Keratinocyte (primary cell): ENCODE results near the gene TUBGCP3. TPM values are rescaled to one million over a fixed set of nuclear protein-coding genes. Genes with fewer than 3 reads are reported as not detected.

Experiments used
- DNase-seq: peaks from one replicate; pipeline ENCODE4 v3.0.0-alpha.2; 2011; ENCODE audit warnings: low read depth, missing footprints, low spot score
- FAIRE-seq: peaks from 2 replicates; lab custom pipeline; 2011; peaks lifted over from hg19 to GRCh38; lab: Jason Lieb, UNC
- H2AFZ ChIP-seq: 2 replicates; pipeline ENCODE4 v1.6.0; 2012; ENCODE audit warnings: low read length, control low read depth, inconsistent platforms; ENCODE audit not compliant: control insufficient read depth
- H3K27ac ChIP-seq: 2 replicates; pipeline ENCODE4 v1.5.1; 2011; ENCODE audit warnings: low read length; ENCODE audit not compliant: control insufficient read depth, insufficient read depth
- H3K27me3 ChIP-seq: 3 replicates; pipeline ENCODE4 v1.6.0; 2011; ENCODE audit warnings: low read length; ENCODE audit not compliant: control insufficient read depth, insufficient read depth; ENCODE audit errors: extremely low read depth
- H3K36me3 ChIP-seq, 2 experiments: 2 replicates in 1 of 2; 3 replicates in 1 of 2; pipeline ENCODE4 v1.5.1; 2011; ENCODE audit warnings: low read length in 2 of 2, mild to moderate bottlenecking in 1 of 2; ENCODE audit not compliant: control insufficient read depth in 2 of 2, insufficient read depth in 2 of 2; ENCODE audit errors: extremely low read depth in 1 of 2
- H3K4me1 ChIP-seq: 3 replicates; pipeline ENCODE4 v1.5.1; 2011; ENCODE audit warnings: low read length; ENCODE audit not compliant: control insufficient read depth, insufficient read depth; ENCODE audit errors: extremely low read depth
- H3K4me2 ChIP-seq: 3 replicates; pipeline ENCODE4 v1.6.0; 2011; ENCODE audit warnings: low read depth, low read length; ENCODE audit not compliant: control insufficient read depth, insufficient read depth; ENCODE audit errors: extremely low read depth
- H3K4me3 ChIP-seq, 3 experiments: fragments of 200-600 bp in 1 of 3; sonication (generic) in 1 of 3; 2 replicates in 2 of 3; 3 replicates in 1 of 3; pipeline ENCODE4 v1.5.1; 2011 to 2016; ENCODE audit warnings: low read length in 3 of 3, mild to moderate bottlenecking in 3 of 3, control low read depth in 2 of 3, inconsistent platforms in 1 of 3, low read depth in 1 of 3, mixed read lengths in 1 of 3, mixed run types in 1 of 3, moderate library complexity in 1 of 3; ENCODE audit not compliant: control insufficient read depth in 2 of 3, insufficient read depth in 2 of 3; ENCODE audit errors: extremely low read depth in 1 of 3
- H3K79me2 ChIP-seq: 2 replicates; pipeline ENCODE4 v1.6.0; 2012; ENCODE audit warnings: low read length; ENCODE audit not compliant: control insufficient read depth, insufficient read depth
- H3K9ac ChIP-seq: 3 replicates; pipeline ENCODE4 v1.6.0; 2011; ENCODE audit warnings: low read length; ENCODE audit not compliant: control insufficient read depth, insufficient read depth; ENCODE audit errors: extremely low read depth
- H3K9me1 ChIP-seq: 3 replicates; pipeline ENCODE4 v1.6.0; 2011; ENCODE audit warnings: low read length; ENCODE audit not compliant: control insufficient read depth, insufficient read depth; ENCODE audit errors: extremely low read depth
- H3K9me3 ChIP-seq: 2 replicates; pipeline ENCODE4 v1.5.1; 2012; ENCODE audit warnings: low read depth, low read length; ENCODE audit not compliant: control insufficient read depth
- H4K20me1 ChIP-seq: 3 replicates; pipeline ENCODE4 v1.6.0; 2011; ENCODE audit warnings: low read length; ENCODE audit not compliant: control insufficient read depth, insufficient read depth; ENCODE audit errors: extremely low read depth
- EZH2 ChIP-seq: IDR thresholded peaks from one replicate; pipeline ENCODE4 v1.6.1; 2012; ENCODE audit warnings: inconsistent platforms, mild to moderate bottlenecking, low read length, moderate library complexity
- dilution Hi-C: fragments of 300-500 bp; cut with MboI; formaldehyde crosslinking; loops from one replicate; pipeline ENCODE4 v1.7.0; 2020; ENCODE audit warnings: low sequenced_read_pairs; ENCODE audit not compliant: extremely low pct_ligation_motif_present
- polyA plus RNA-seq, 5 experiments: library from polyadenylated mRNA; depleted of rRNA in 3 of 5; stranded (reverse) in 3 of 5; stranded (forward) in 1 of 5; unstranded in 1 of 5; fragments of >200 nt; gene quantifications; 1 replicate in 1 of 5; 2 replicates in 3 of 5; 3 replicates in 1 of 5; pipeline versions ENCODE4 v1.2.1 to v1.2.3, GENCODE V29; 2011 to 2012; ENCODE audit warnings: missing spikeins in 2 of 5, low read depth in 1 of 5, low replicate concordance in 1 of 5
- TF ChIP-seq, protein P1 (sequence below), 3 experiments: IDR thresholded peaks in 1 of 3; conservative IDR thresholded peaks in 1 of 3; optimal IDR thresholded peaks in 1 of 3; 2 replicates in 2 of 3; 3 replicates in 1 of 3; pipeline versions ENCODE3 to v1.5.1; 2011; ENCODE audit warnings: low read length in 3 of 3, mild to moderate bottlenecking in 3 of 3, moderate library complexity in 2 of 3, control low read depth in 1 of 3, inconsistent platforms in 1 of 3; ENCODE audit not compliant: insufficient read depth in 2 of 3; ENCODE audit errors: extremely low read depth in 1 of 3

Gene TUBGCP3
- polyA plus RNA-seq, 1 donor (not counting 4 experiments of a cell fraction or from before 2014, with no cell fraction given) = 14.0 TPM

DNA sequence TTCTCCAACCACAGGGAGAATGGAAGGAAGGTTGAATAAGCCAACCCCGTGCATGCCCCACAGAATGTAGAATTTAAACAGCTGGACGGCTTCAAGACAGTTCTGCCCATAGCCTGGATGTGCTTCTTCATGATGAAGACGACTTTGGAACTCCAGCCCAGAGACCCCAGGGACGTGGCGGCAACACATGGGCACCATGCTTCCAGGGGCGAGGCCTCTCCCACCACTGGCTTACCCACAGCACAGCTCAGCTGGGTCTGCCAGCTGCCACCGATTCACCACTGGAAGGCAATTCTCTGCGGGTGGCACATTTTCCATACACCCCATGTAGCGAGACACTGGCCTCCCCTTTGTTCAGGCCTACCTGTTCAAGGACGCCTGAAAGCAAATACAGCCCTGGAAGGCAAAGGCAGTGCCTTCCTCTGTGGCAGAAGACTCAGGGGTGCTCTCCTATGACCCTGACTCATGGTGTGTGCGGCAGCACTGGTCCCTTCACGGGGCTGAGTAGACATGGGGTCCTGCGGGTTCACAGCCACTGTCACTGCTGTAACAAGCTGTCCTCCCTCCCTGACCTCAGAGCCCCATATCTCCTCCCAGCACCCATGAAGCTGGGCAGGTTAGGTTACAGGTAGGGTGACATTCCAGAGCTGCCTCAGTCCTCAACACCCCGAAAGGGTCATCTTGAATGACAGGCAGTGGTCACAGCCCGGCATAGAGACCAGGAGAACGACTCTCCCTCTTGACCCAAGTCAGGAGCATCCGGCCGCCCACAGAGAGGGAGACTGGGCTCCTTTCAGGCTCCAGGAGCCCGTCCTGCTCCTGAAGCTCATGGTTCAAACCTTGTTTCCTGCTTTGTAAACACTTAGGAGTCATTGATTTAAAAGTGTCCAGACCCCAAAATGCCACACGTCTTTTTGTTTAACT, 139.1 kb downstream of the TUBGCP3 start:
- no peak overlapping the region for H3K4me3 ChIP-seq
- H3K36me3 ChIP-seq = no peaks in the 10 kb centered on the region
- no peaks in the 10 kb centered on the region for H3K9me3 ChIP-seq
- FAIRE-seq (no peak), DNase-seq (no peak)
- no peak overlapping the region for H2AFZ ChIP-seq
- H3K27ac ChIP-seq = no peak overlapping the region
- dilution Hi-C loops = no loop called here
- no peak overlapping the region for H3K4me2 ChIP-seq
- H4K20me1 ChIP-seq = no peaks in the 10 kb centered on the region
- TF ChIP-seq, protein P1, sequence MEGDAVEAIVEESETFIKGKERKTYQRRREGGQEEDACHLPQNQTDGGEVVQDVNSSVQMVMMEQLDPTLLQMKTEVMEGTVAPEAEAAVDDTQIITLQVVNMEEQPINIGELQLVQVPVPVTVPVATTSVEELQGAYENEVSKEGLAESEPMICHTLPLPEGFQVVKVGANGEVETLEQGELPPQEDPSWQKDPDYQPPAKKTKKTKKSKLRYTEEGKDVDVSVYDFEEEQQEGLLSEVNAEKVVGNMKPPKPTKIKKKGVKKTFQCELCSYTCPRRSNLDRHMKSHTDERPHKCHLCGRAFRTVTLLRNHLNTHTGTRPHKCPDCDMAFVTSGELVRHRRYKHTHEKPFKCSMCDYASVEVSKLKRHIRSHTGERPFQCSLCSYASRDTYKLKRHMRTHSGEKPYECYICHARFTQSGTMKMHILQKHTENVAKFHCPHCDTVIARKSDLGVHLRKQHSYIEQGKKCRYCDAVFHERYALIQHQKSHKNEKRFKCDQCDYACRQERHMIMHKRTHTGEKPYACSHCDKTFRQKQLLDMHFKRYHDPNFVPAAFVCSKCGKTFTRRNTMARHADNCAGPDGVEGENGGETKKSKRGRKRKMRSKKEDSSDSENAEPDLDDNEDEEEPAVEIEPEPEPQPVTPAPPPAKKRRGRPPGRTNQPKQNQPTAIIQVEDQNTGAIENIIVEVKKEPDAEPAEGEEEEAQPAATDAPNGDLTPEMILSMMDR (optimal IDR thresholded peaks at IDR 0.05 in 1 of 3, IDR thresholded peaks at IDR 0.05 in 1 of 3, conservative IDR thresholded peaks at IDR 0.05 in 1 of 3; ENCODE audit: extremely low read depth in 1 of 3, insufficient read depth in 2 of 3, low read length in 3 of 3) = no peak
- TF ChIP-seq EZH2 = no peak
- no peaks in the 10 kb centered on the region for H3K4me1 ChIP-seq
- no peaks in the 10 kb centered on the region for H3K9me1 ChIP-seq
- H3K27me3 ChIP-seq = peaks cover 6% of the 10 kb centered on the region
- H3K79me2 ChIP-seq = no peaks in the 10 kb centered on the region
- H3K9ac ChIP-seq = no peak overlapping the region

DNA sequence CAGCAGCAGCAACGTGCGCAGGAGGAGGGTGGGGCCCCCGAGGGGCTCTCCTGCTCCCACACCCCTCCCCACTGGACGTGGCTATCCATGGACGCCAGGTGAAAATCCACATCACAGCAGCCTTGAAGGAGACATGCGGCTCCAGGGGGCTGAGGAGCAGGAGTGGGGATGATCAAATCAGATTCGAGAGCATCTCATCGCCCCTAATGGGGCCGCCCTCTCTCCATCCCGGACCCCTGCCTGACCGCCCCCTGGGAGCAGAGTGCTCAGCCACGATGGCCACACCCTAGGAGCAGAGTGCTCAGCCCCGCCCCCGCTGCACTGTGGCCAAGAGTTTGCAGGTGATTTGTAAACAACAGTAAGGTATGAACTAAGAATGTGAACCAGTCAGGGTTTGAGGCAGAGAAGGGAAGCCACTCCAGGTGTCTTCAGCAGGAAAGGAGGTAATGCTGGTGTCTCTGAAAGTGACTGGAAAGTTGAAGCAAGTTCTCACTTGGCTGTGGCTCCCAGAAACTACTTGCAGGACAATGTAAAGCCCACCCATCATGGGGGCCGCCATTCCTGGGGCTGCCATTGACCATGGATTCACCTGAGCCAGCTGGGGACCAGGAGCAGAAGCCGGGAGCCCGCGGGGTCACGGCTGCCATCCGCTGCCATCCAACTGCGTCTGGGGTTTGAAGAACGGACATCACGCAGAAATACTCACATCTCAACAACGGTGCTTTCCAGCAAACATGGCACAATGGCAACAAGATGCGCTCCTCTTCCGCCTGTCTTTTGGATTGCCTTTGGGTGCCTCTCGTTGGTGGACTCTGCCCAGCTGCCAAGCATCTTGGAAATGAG, 140.0 kb downstream of the TUBGCP3 start:
- DNase-seq = no peak
- Histone ChIP-seq H3K27ac (no peak overlapping the region), H4K20me1 (no peaks in the 10 kb centered on the region), H3K4me3 (no peak overlapping the region), H3K79me2 (no peaks in the 10 kb centered on the region), H3K4me1 (no peaks in the 10 kb centered on the region), H3K9me3 (no peaks in the 10 kb centered on the region), H3K36me3 (no peaks in the 10 kb centered on the region), H3K9ac (no peak overlapping the region), H2AFZ (no peak overlapping the region), H3K9me1 (no peaks in the 10 kb centered on the region), H3K4me2 (no peak overlapping the region), H3K27me3 (peaks cover 15% of the 10 kb centered on the region)
- FAIRE-seq = no peak
- dilution Hi-C loops = no loop called here
- no peak for TF ChIP-seq EZH2
- TF ChIP-seq, protein P1 (optimal IDR thresholded peaks at IDR 0.05 in 1 of 3, IDR thresholded peaks at IDR 0.05 in 1 of 3, conservative IDR thresholded peaks at IDR 0.05 in 1 of 3; ENCODE audit: extremely low read depth in 1 of 3, insufficient read depth in 2 of 3, low read length in 3 of 3) = no peak
